ENCODE data around the gene ERCC6.

The ERCC6 gene

GRCh38 chr10:49516216-49516970 is 22.5 kb downstream of the ERCC6 start:
- no peak overlapping the region for H3K9ac ChIP-seq (ENCODE audit: low read length)
- peak overlapping the region; percentile 27; the same call in 1 of the 2 replicates for H3K4me3 ChIP-seq (ENCODE audit: low read length)
- TF ChIP-seq CTCF (IDR thresholded peaks at IDR 0.05; ENCODE audit: low read depth, low read length): no peak
- no peak for TF ChIP-seq EZH2phosphoT487 (IDR thresholded peaks at IDR 0.05; ENCODE audit: low read depth)
- peak overlapping the region; percentile 71 for H3K27ac ChIP-seq (ENCODE audit: low read length)
- H3K4me2 ChIP-seq (ENCODE audit: low read length): peak overlapping the region; percentile 63
- peaks cover 7% of the 10 kb centered on the region for H3K79me2 ChIP-seq (ENCODE audit: low read length)
- H3K4me1 ChIP-seq (ENCODE audit: low read length): peaks cover 40% of the 10 kb centered on the region
- H3K36me3 ChIP-seq (replicated peaks; ENCODE audit: low read depth, low read length): peaks cover 45% of the 10 kb centered on the region
- H4K20me1 ChIP-seq (ENCODE audit: insufficient read depth, low read length): peaks cover 4% of the 10 kb centered on the region
- no peak overlapping the region for H2AFZ ChIP-seq (ENCODE audit: low read depth, low read length)
- H3K9me3 ChIP-seq (ENCODE audit: insufficient read depth, low read length): no peaks in the 10 kb centered on the region
- no peaks in the 10 kb centered on the region for H3K27me3 ChIP-seq (ENCODE audit: low read depth, low read length)

GRCh38 chr10:49512121-49512809 is 26.7 kb downstream of the ERCC6 start:
- Histone ChIP-seq H3K79me2 (ENCODE audit: low read length) (0 out of 2 replicates have a peak, but pooled peaks cover 4% of the 10 kb centered on the region), H3K27me3 (ENCODE audit: low read depth, low read length) (no peaks in the 10 kb centered on the region), H4K20me1 (ENCODE audit: insufficient read depth, low read length) (peaks cover 4% of the 10 kb centered on the region), H3K4me1 (ENCODE audit: low read length) (peaks cover 28% of the 10 kb centered on the region), H3K36me3 (replicated peaks; ENCODE audit: low read depth, low read length) (peaks cover 28% of the 10 kb centered on the region), H3K9me3 (ENCODE audit: insufficient read depth, low read length) (no peaks in the 10 kb centered on the region), H2AFZ (ENCODE audit: low read depth, low read length) (no peak overlapping the region), H3K4me3 (ENCODE audit: low read length) (no peak overlapping the region), H3K4me2 (ENCODE audit: low read length) (no peak overlapping the region), H3K9ac (ENCODE audit: low read length) (no peak overlapping the region), H3K27ac (ENCODE audit: low read length) (no peak overlapping the region)
- TF ChIP-seq CTCF (IDR thresholded peaks at IDR 0.05; ENCODE audit: low read depth, low read length) (peak; percentile 59), EZH2phosphoT487 (IDR thresholded peaks at IDR 0.05; ENCODE audit: low read depth) (no peak)

GRCh38 chr10:49509771-49510303 is 29.1 kb downstream of the ERCC6 start:
- Histone ChIP-seq H4K20me1 (ENCODE audit: insufficient read depth, low read length) (peaks cover 4% of the 10 kb centered on the region), H3K4me3 (ENCODE audit: low read length) (no peak overlapping the region), H3K27ac (ENCODE audit: low read length) (no peak overlapping the region), H2AFZ (ENCODE audit: low read depth, low read length) (no peak overlapping the region), H3K27me3 (ENCODE audit: low read depth, low read length) (no peaks in the 10 kb centered on the region), H3K36me3 (replicated peaks; ENCODE audit: low read depth, low read length) (peaks cover 10% of the 10 kb centered on the region), H3K9me3 (ENCODE audit: insufficient read depth, low read length) (no peaks in the 10 kb centered on the region), H3K4me1 (ENCODE audit: low read length) (peaks cover 4% of the 10 kb centered on the region), H3K9ac (ENCODE audit: low read length) (no peak overlapping the region), H3K4me2 (ENCODE audit: low read length) (no peak overlapping the region), H3K79me2 (ENCODE audit: low read length) (no peaks in the 10 kb centered on the region)
- TF ChIP-seq CTCF (IDR thresholded peaks at IDR 0.05; ENCODE audit: low read depth, low read length) (no peak), EZH2phosphoT487 (IDR thresholded peaks at IDR 0.05; ENCODE audit: low read depth) (no peak)

GRCh38 chr10:49508654-49509053 is 30.3 kb downstream of the ERCC6 start:
- no peak overlapping the region for H3K4me2 ChIP-seq (ENCODE audit: low read length)
- H4K20me1 ChIP-seq (ENCODE audit: insufficient read depth, low read length): peaks cover 4% of the 10 kb centered on the region
- H3K27me3 ChIP-seq (ENCODE audit: low read depth, low read length): no peaks in the 10 kb centered on the region
- H3K4me1 ChIP-seq (ENCODE audit: low read length): no peaks in the 10 kb centered on the region
- no peak overlapping the region for H3K4me3 ChIP-seq (ENCODE audit: low read length)
- no peak overlapping the region for H2AFZ ChIP-seq (ENCODE audit: low read depth, low read length)
- no peaks in the 10 kb centered on the region for H3K9me3 ChIP-seq (ENCODE audit: insufficient read depth, low read length)
- TF ChIP-seq CTCF (IDR thresholded peaks at IDR 0.05; ENCODE audit: low read depth, low read length) (no peak), EZH2phosphoT487 (IDR thresholded peaks at IDR 0.05; ENCODE audit: low read depth) (no peak)
- no peak overlapping the region for H3K9ac ChIP-seq (ENCODE audit: low read length)
- no peaks in the 10 kb centered on the region for H3K79me2 ChIP-seq (ENCODE audit: low read length)
- no peaks in the 10 kb centered on the region for H3K36me3 ChIP-seq (replicated peaks; ENCODE audit: low read depth, low read length)
- H3K27ac ChIP-seq (ENCODE audit: low read length): no peak overlapping the region

Data from OCI-LY3 (cell line).